CD14-positive monocyte (primary cell): ENCODE results near the gene GMEB2. TPM values are rescaled to one million over a fixed set of nuclear protein-coding genes. Genes with fewer than 3 reads are reported as not detected.

Source experiments
- DNase-seq, 3 donors: peaks; one replicate each; pipeline ENCODE4 v3.0.0-alpha.2; 2011 to 2022
- H2AFZ ChIP-seq: 2 replicates; pipeline ENCODE4 v1.6.0; 2012; ENCODE audit warnings: mild to moderate bottlenecking, low read depth, low read length, inconsistent platforms; ENCODE audit not compliant: insufficient read depth, poor library complexity, severe bottlenecking
- H3K27ac ChIP-seq, 2 donors: 1 replicate in 1 of 2; 2 replicates in 1 of 2; pipeline ENCODE4 v1.5.1; 2012 to 2013; ENCODE audit warnings: low read length in 2 of 2, control low read depth in 1 of 2, inconsistent platforms in 1 of 2, low read depth in 1 of 2, mild to moderate bottlenecking in 1 of 2
- H3K27me3 ChIP-seq, 2 donors: one replicate each; pipeline versions ENCODE4 v1.6.0 to v1.6.1; 2011 to 2013; ENCODE audit warnings: low read length in 2 of 2; ENCODE audit not compliant: control insufficient read depth in 2 of 2, insufficient read depth in 2 of 2
- H3K36me3 ChIP-seq, 2 donors: replicated peaks in 1 of 2; 1 replicate in 1 of 2; 2 replicates in 1 of 2; pipeline versions ENCODE4 v1.5.1 to v1.6.1; 2012 to 2013; ENCODE audit warnings: low read length in 2 of 2, control low read depth in 1 of 2, inconsistent platforms in 1 of 2, mild to moderate bottlenecking in 1 of 2; ENCODE audit not compliant: insufficient read depth in 2 of 2, control insufficient read depth in 1 of 2
- H3K4me1 ChIP-seq, 2 donors: 1 replicate in 1 of 2; 2 replicates in 1 of 2; pipeline versions ENCODE4 v1.5.1 to v1.6.1; 2012 to 2013; ENCODE audit warnings: low read length in 2 of 2, control low read depth in 1 of 2, inconsistent platforms in 1 of 2, mild to moderate bottlenecking in 1 of 2, moderate library complexity in 1 of 2; ENCODE audit not compliant: insufficient read depth in 2 of 2, control insufficient read depth in 1 of 2
- H3K4me2 ChIP-seq: replicated peaks from 2 replicates; pipeline ENCODE3; 2012; ENCODE audit warnings: low read length, moderate library complexity, mild to moderate bottlenecking; ENCODE audit not compliant: poor library complexity, severe bottlenecking; ENCODE audit errors: extremely low read depth
- H3K4me3 ChIP-seq, 3 experiments: fragments of 200-600 bp in 1 of 3; sonication (generic) in 1 of 3; replicated peaks in 1 of 3; 1 replicate in 2 of 3; 2 replicates in 1 of 3; pipeline ENCODE4 v1.5.1; 2011 to 2013; ENCODE audit warnings: low read length in 3 of 3, mild to moderate bottlenecking in 3 of 3, control low read depth in 2 of 3, low read depth in 2 of 3, inconsistent platforms in 1 of 3, moderate library complexity in 1 of 3
- H3K79me2 ChIP-seq: 2 replicates; pipeline ENCODE4 v1.6.0; 2012; ENCODE audit warnings: mild to moderate bottlenecking, control low read depth, inconsistent platforms, low read length, moderate library complexity; ENCODE audit not compliant: insufficient read depth
- H3K9ac ChIP-seq: 2 replicates; pipeline ENCODE4 v1.6.0; 2017; ENCODE audit warnings: low read length, mild to moderate bottlenecking; ENCODE audit not compliant: insufficient read depth, poor library complexity, severe bottlenecking
- H3K9me3 ChIP-seq, 2 donors: replicated peaks in 1 of 2; 1 replicate in 1 of 2; 2 replicates in 1 of 2; pipeline versions ENCODE4 v1.5.1 to v1.6.1; 2012 to 2013; ENCODE audit warnings: low read length in 2 of 2, control low read depth in 1 of 2; ENCODE audit not compliant: control insufficient read depth in 1 of 2, insufficient read depth in 1 of 2
- H4K20me1 ChIP-seq: 2 replicates; pipeline ENCODE4 v1.6.0; 2012; ENCODE audit warnings: mild to moderate bottlenecking, low read length, control low read depth, moderate library complexity; ENCODE audit not compliant: insufficient read depth
- H3K27ac Mint-ChIP-seq, 7 donors: one replicate each; pipeline ENCODE4 v1.8.0; 2020; ENCODE audit warnings: mild to moderate bottlenecking in 7 of 7, mixed read lengths in 7 of 7, moderate library complexity in 6 of 7, inconsistent platforms in 2 of 7
- H3K27me3 Mint-ChIP-seq, 3 donors: one replicate each; pipeline ENCODE4 v1.8.0; 2021 to 2022; ENCODE audit warnings: low read depth in 3 of 3, mild to moderate bottlenecking in 3 of 3, mixed read lengths in 3 of 3, moderate library complexity in 3 of 3, inconsistent platforms in 1 of 3
- H3K36me3 Mint-ChIP-seq, 2 donors: one replicate each; pipeline ENCODE4 v1.8.0; 2020; ENCODE audit warnings: mixed read lengths in 2 of 2, inconsistent platforms in 1 of 2, mild to moderate bottlenecking in 1 of 2
- H3K4me1 Mint-ChIP-seq: one replicate; pipeline ENCODE4 v1.8.0; 2020; ENCODE audit warnings: mild to moderate bottlenecking, mixed read lengths
- H3K4me3 Mint-ChIP-seq, 2 donors: one replicate each; pipeline ENCODE4 v1.8.0; 2020; ENCODE audit warnings: mild to moderate bottlenecking in 2 of 2, mixed read lengths in 2 of 2, moderate library complexity in 1 of 2
- H3K9me3 Mint-ChIP-seq, 7 donors: one replicate each; pipeline ENCODE4 v1.8.0; 2020 to 2022; ENCODE audit warnings: mixed read lengths in 7 of 7, mild to moderate bottlenecking in 6 of 7, moderate library complexity in 6 of 7, inconsistent platforms in 2 of 7
- WGBS: methylation state at CpG from one replicate; pipeline ENCODE4 v1.1.5; 2013; ENCODE audit warnings: missing lambda C conversion rate; ENCODE audit not compliant: insufficient coverage; 5-methylcytosine and 5-hydroxymethylcytosine counted together
- intact Hi-C, 2 donors: fragments of 100-400 bp; cut with micrococcal nuclease; formaldehyde crosslinking; loops; one replicate each; pipeline versions ENCODE4 v1.15.0 to v1.15.1; 2023
- polyA plus RNA-seq, 3 donors: library from polyadenylated mRNA; depleted of rRNA in 1 of 3; unstranded in 2 of 3; stranded (reverse) in 1 of 3; fragments of 300-500 nt in 2 of 3; fragments of >200 nt in 1 of 3; fragmentation: Illumina TruSeq in 2 of 3; gene quantifications; 1 replicate in 2 of 3; 2 replicates in 1 of 3; pipeline ENCODE4 v1.2.3, GENCODE V29; 2012 to 2021
- TF ChIP-seq, protein P1 (sequence below): fragments of 200-600 bp; IDR thresholded peaks from one replicate; pipeline ENCODE4 v1.8.0; 2022; ENCODE audit warnings: antibody characterized with exemption, mild to moderate bottlenecking

Gene GMEB2
- polyA plus RNA-seq, 3 donors, result 2.7 to 11.7 (median 3.8) TPM

- peak overlapping the region in 1 of 7 donors; percentile 50 for H3K27ac Mint-ChIP-seq
- H4K20me1 ChIP-seq, result no peaks in the 10 kb centered on the region
- H3K9ac ChIP-seq, result no peak overlapping the region
- peaks cover 31 to 42% of the 10 kb centered on the region in 2 donors for H3K4me1 ChIP-seq
- peak overlapping the region in 1 of 3 experiments; percentile 55 for H3K4me3 ChIP-seq
- 76% methylated on average over 7 of the region's 15 CpGs for WGBS
- no peak overlapping the region for H2AFZ ChIP-seq
- DNase-seq, result no peak
- peaks cover 3% of the 10 kb centered on the region in 2 donors for H3K36me3 Mint-ChIP-seq
- no peaks in the 10 kb centered on the region for H3K36me3 ChIP-seq
- intact Hi-C loops, result no loop called here
- peaks cover 19 to 39% (median 35%) of the 10 kb centered on the region in 3 donors for H3K27me3 Mint-ChIP-seq
- peak overlapping the region; percentile 31 to 57 for H3K4me3 Mint-ChIP-seq
- TF ChIP-seq, protein P1, sequence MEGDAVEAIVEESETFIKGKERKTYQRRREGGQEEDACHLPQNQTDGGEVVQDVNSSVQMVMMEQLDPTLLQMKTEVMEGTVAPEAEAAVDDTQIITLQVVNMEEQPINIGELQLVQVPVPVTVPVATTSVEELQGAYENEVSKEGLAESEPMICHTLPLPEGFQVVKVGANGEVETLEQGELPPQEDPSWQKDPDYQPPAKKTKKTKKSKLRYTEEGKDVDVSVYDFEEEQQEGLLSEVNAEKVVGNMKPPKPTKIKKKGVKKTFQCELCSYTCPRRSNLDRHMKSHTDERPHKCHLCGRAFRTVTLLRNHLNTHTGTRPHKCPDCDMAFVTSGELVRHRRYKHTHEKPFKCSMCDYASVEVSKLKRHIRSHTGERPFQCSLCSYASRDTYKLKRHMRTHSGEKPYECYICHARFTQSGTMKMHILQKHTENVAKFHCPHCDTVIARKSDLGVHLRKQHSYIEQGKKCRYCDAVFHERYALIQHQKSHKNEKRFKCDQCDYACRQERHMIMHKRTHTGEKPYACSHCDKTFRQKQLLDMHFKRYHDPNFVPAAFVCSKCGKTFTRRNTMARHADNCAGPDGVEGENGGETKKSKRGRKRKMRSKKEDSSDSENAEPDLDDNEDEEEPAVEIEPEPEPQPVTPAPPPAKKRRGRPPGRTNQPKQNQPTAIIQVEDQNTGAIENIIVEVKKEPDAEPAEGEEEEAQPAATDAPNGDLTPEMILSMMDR, result no peak
- peaks cover 0 to 8% (median 3%) of the 10 kb centered on the region in 7 donors for H3K9me3 Mint-ChIP-seq
- H3K27ac ChIP-seq, result no peak overlapping the region
- H3K27me3 ChIP-seq, result peaks cover 16 to 33% of the 10 kb centered on the region in 2 donors
- peak overlapping the region; percentile 69 for H3K4me2 ChIP-seq
- peaks cover 2% of the 10 kb centered on the region for H3K79me2 ChIP-seq
- H3K9me3 ChIP-seq, result peaks cover 0 to 7% of the 10 kb centered on the region in 2 donors
- peaks cover 34% of the 10 kb centered on the region for H3K4me1 Mint-ChIP-seq
Measured at GRCh38 chr20:63653974-63654668, 27.2 kb upstream of the GMEB2 start.

GRCh38 chr20:63653041-63653973 is 26.4 kb upstream of the GMEB2 start, which contains the start of gene STMN3:
Gene STMN3 (minus strand): TSS chr20:63653424. CDS start chr20:63653345, 79 bp downstream.
- no peak within 1 kb of the TSS for H3K9ac ChIP-seq
- intact Hi-C loops, result no loop called here
- peak within 1 kb of the TSS in 1 of 3 experiments; percentile 55 for H3K4me3 ChIP-seq
- Mint-ChIP-seq H3K4me3 (peak within 1 kb of the TSS; percentile 31 to 87), H3K4me1 (peaks cover 27% of the 10 kb centered on the region), H3K27ac (peak within 1 kb of the TSS in 1 of 7 donors; percentile 50), H3K36me3 (peaks cover 3% of the 10 kb centered on the region in 2 donors), H3K27me3 (peaks cover 19 to 39% (median 35%) of the 10 kb centered on the region in 3 donors), H3K9me3 (peaks cover 0 to 8% (median 3%) of the 10 kb centered on the region in 7 donors)
- H4K20me1 ChIP-seq, result no peaks in the 10 kb centered on the region
- peaks cover 0 to 7% of the 10 kb centered on the region in 2 donors for H3K9me3 ChIP-seq
- TF ChIP-seq, protein P1, result no peak
- H2AFZ ChIP-seq, result peak within 1 kb of the TSS; percentile 50
- no peaks in the 10 kb centered on the region for H3K36me3 ChIP-seq
- peaks cover 26 to 36% of the 10 kb centered on the region in 2 donors for H3K4me1 ChIP-seq
- no peaks in the 10 kb centered on the region for H3K79me2 ChIP-seq
- H3K4me2 ChIP-seq, result peak within 1 kb of the TSS; percentile 69
- H3K27me3 ChIP-seq, result peaks cover 16 to 33% of the 10 kb centered on the region in 2 donors
- no peak within 1 kb of the TSS for H3K27ac ChIP-seq
- DNase-seq, result peak; percentile 61 to 65 (median 64)
- under 1% methylated on average over 47 of the region's 73 CpGs for WGBS
